HepG2 (cell line): ENCODE results near the gene RALBP1. TPM values are rescaled to one million over a fixed set of nuclear protein-coding genes. Genes with fewer than 3 reads are reported as not detected.

Source experiments
- ADNP ChIP-seq: sonication (generic); formaldehyde crosslinking; IDR thresholded peaks from 2 replicates; pipeline ENCODE4 v1.4.0; 2020; ENCODE audit warnings: missing genetic modification reagents
- KDM1A ChIP-seq: IDR thresholded peaks from 2 replicates; pipeline ENCODE4 v1.6.1; 2016; ENCODE audit warnings: missing compliant biosample characterization
- KDM4B ChIP-seq: sonication (generic); formaldehyde crosslinking; IDR thresholded peaks from 2 replicates; pipeline ENCODE4 v1.4.0; 2020; ENCODE audit warnings: missing genetic modification reagents
- KDM6A ChIP-seq: IDR thresholded peaks from 2 replicates; pipeline ENCODE4 v1.6.1; 2016; ENCODE audit warnings: low read depth
- MAFK ChIP-seq, 2 experiments: IDR thresholded peaks in 1 of 2; conservative IDR thresholded peaks in 1 of 2; 2 replicates each; pipeline ENCODE4 v1.6.1; 2011; ENCODE audit warnings: improper control_type of control experiment in 2 of 2, low read length in 2 of 2
- MATR3 ChIP-seq: sonication (generic); formaldehyde crosslinking; IDR thresholded peaks from 2 replicates; pipeline ENCODE4 v1.4.0; 2020; ENCODE audit warnings: missing genetic modification reagents
- MED1 ChIP-seq: sonication (generic); formaldehyde crosslinking; IDR thresholded peaks from 2 replicates; pipeline ENCODE4 v1.4.0; 2020; ENCODE audit warnings: missing genetic modification reagents
- PITX1 ChIP-seq: sonication (generic); formaldehyde crosslinking; IDR thresholded peaks from 2 replicates; pipeline ENCODE4 v1.5.1; 2020; ENCODE audit warnings: mild to moderate bottlenecking, missing genetic modification reagents
- SNAPC4 ChIP-seq: sonication (generic); formaldehyde crosslinking; IDR thresholded peaks from 2 replicates; pipeline ENCODE4 v1.4.0; 2020; ENCODE audit warnings: mild to moderate bottlenecking, missing genetic modification reagents
- TFDP2 ChIP-seq: sonication (generic); formaldehyde crosslinking; IDR thresholded peaks from 2 replicates; pipeline ENCODE4 v1.4.0; 2020; ENCODE audit warnings: missing genetic modification reagents
- TOPORS ChIP-seq: sonication (generic); formaldehyde crosslinking; IDR thresholded peaks from 2 replicates; pipeline ENCODE4 v1.8.0; 2023; ENCODE audit warnings: mild to moderate bottlenecking, missing genetic modification reagents
- TSC22D2 ChIP-seq: sonication (generic); formaldehyde crosslinking; IDR thresholded peaks from 2 replicates; pipeline ENCODE4 v1.5.1; 2020; ENCODE audit warnings: missing genetic modification reagents, mild to moderate bottlenecking, borderline replicate concordance
- ZNF570 ChIP-seq: sonication (generic); formaldehyde crosslinking; IDR thresholded peaks from 2 replicates; pipeline ENCODE4 v1.4.0; 2020; ENCODE audit warnings: mild to moderate bottlenecking, missing genetic modification reagents, borderline replicate concordance
- ZNF746 ChIP-seq: sonication (generic); formaldehyde crosslinking; IDR thresholded peaks from 2 replicates; pipeline ENCODE4 v1.8.0; 2022; ENCODE audit warnings: mild to moderate bottlenecking, missing genetic modification reagents
- ZNF788 ChIP-seq: sonication (generic); formaldehyde crosslinking; IDR thresholded peaks from 2 replicates; pipeline ENCODE4 v1.5.0; 2020; ENCODE audit warnings: mild to moderate bottlenecking, missing genetic modification reagents, borderline replicate concordance
- ZSCAN12 ChIP-seq: sonication (generic); formaldehyde crosslinking; IDR thresholded peaks from 2 replicates; pipeline ENCODE4 v1.9.0; 2021; ENCODE audit warnings: mild to moderate bottlenecking, missing genetic modification reagents
- ZXDC ChIP-seq: sonication (generic); formaldehyde crosslinking; IDR thresholded peaks from 2 replicates; pipeline ENCODE4 v1.5.0; 2020; ENCODE audit warnings: mild to moderate bottlenecking, missing genetic modification reagents
- polyA plus RNA-seq, 8 experiments: library from polyadenylated mRNA; depleted of rRNA in 3 of 8; stranded (reverse) in 7 of 8; unstranded in 1 of 8; fragments of >200 nt; fragmentation: Illumina TruSeq in 4 of 8; extraction: Trizol in 4 of 8; gene quantifications; 2 replicates each; pipeline versions ENCODE4 v1.2.1 to v1.2.3, GENCODE V29; 2011 to 2016; ENCODE audit warnings: low read depth in 4 of 8, missing spikeins in 1 of 8, mixed read lengths in 1 of 8; ENCODE audit not compliant: insufficient read depth in 1 of 8
- total RNA-seq, 5 experiments: library from RNA; depleted of rRNA; stranded (reverse); fragments of >200 nt; fragmentation: Illumina TruSeq; extraction: Trizol; gene quantifications; 2 replicates each; pipeline ENCODE4 v1.2.3, GENCODE V29; 2016; ENCODE audit warnings: low read depth in 1 of 5
- TF ChIP-seq, protein P1 (sequence below): sonication (generic); IDR thresholded peaks from 2 replicates; pipeline ENCODE4 v1.6.1; 2016; ENCODE audit warnings: low read depth, borderline replicate concordance
- TF ChIP-seq, protein P2 (sequence below): sonication (generic); formaldehyde crosslinking; IDR thresholded peaks from 2 replicates; pipeline ENCODE4 v1.4.0; 2020; ENCODE audit warnings: mild to moderate bottlenecking, missing genetic modification reagents

RALBP1 gene
- total and polyA plus RNA-seq, 2 of the 13 experiments (the other 11 are each of a cell fraction or from before 2014, with no cell fraction given), result 24.5 to 33.1 TPM

DNA sequence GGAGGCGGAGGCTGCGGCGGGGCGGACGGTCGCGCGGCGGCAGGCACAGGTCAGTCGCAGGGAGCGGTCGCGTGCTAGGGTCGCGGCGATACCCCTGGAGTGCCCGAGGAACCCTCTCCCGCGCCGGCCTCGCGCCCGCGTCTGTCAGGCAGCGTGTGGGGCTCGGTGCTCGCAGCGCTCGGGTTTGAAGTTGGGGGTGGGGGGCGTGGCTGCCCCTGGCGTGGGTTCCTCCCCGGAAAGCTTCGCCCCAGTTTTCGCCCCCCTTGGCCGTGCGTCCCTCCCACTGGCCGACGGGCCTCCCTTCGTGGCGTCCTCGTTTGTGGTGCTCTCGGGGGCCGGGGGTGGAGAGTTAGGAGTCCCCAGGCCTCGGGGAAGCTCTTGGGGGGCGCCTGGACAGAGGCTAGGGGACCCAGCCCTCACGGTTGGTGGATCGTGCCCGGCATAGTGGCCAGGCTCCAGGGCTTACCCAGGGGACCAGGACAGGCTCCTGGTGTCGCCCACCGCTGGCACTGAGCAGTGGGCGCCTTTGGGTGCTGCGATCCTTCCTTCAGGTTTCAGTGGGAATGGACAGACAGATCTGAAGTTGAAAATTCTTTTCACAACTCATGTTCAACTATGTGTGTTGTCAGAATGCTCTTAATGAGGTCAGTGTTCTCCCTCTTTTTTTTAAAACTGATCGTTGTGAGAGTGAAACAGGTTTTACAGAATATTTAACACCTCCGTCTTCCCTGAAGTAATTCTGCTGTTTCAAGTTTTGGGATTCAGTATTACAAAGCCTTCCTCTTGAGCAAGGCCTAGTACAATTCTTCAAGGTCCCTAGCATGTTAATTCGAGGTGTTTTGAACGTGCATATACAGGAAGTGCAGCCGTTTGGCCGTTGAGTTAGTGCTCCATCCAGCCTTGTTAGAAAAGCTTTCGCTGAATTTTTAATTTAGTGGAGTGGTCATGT lies 604 bp downstream of the RALBP1 start (continued):
- TF ChIP-seq MED1, result 0 out of 2 replicates have a peak, but pooled peaks have one; percentile 8
- no peak for TF ChIP-seq ZXDC (CRISPR knock-in tag)
- TF ChIP-seq ZSCAN12, result 0 out of 2 replicates have a peak, but pooled peaks have one; percentile 53
- no peak for TF ChIP-seq PITX1 (CRISPR knock-in tag)
- no peak for TF ChIP-seq ADNP (CRISPR knock-in tag)
- peak; percentile 6; the same call in 1 of the 2 replicates for TF ChIP-seq ZNF788 (CRISPR knock-in tag)
- TF ChIP-seq SNAPC4 (CRISPR knock-in tag), result 0 out of 2 replicates have a peak, but pooled peaks have one; percentile 12
- TF ChIP-seq TFDP2 (CRISPR knock-in tag), result 0 out of 2 replicates have a peak, but pooled peaks have one; percentile 6
- TF ChIP-seq, protein P1, sequence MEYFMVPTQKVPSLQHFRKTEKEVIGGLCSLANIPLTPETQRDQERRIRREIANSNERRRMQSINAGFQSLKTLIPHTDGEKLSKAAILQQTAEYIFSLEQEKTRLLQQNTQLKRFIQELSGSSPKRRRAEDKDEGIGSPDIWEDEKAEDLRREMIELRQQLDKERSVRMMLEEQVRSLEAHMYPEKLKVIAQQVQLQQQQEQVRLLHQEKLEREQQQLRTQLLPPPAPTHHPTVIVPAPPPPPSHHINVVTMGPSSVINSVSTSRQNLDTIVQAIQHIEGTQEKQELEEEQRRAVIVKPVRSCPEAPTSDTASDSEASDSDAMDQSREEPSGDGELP, result no peak
- no peak for TF ChIP-seq ZNF570 (CRISPR knock-in tag)
- no peak for TF ChIP-seq MAFK (conservative IDR thresholded peaks at IDR 0.05 in 1 of 2, IDR thresholded peaks at IDR 0.05 in 1 of 2; ENCODE audit: low read length in 2 of 2)
- TF ChIP-seq KDM6A (CRISPR knock-in tag), result no peak
- peak; percentile 64; the same call in 1 of the 2 replicates for TF ChIP-seq TOPORS (CRISPR knock-in tag)
- no peak for TF ChIP-seq KDM4B (CRISPR knock-in tag)
- TF ChIP-seq KDM1A (CRISPR knock-in tag), result no peak
- TF ChIP-seq TSC22D2 (CRISPR knock-in tag), result no peak
- TF ChIP-seq ZNF746 (CRISPR knock-in tag), result peak; percentile 42; the same call in 1 of the 2 replicates
- TF ChIP-seq, protein P2, sequence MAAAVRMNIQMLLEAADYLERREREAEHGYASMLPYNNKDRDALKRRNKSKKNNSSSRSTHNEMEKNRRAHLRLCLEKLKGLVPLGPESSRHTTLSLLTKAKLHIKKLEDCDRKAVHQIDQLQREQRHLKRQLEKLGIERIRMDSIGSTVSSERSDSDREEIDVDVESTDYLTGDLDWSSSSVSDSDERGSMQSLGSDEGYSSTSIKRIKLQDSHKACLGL, result peak; percentile 85
- TF ChIP-seq MATR3 (CRISPR knock-in tag), result no peak
